ENCODE measurements around the gene SPESP1. TPM values are rescaled to one million over a fixed set of nuclear protein-coding genes. Genes with fewer than 3 reads are reported as not detected.

The SPESP1 gene
- total RNA-seq, 1 experiment from 2014 or later, result not detected

DNA sequence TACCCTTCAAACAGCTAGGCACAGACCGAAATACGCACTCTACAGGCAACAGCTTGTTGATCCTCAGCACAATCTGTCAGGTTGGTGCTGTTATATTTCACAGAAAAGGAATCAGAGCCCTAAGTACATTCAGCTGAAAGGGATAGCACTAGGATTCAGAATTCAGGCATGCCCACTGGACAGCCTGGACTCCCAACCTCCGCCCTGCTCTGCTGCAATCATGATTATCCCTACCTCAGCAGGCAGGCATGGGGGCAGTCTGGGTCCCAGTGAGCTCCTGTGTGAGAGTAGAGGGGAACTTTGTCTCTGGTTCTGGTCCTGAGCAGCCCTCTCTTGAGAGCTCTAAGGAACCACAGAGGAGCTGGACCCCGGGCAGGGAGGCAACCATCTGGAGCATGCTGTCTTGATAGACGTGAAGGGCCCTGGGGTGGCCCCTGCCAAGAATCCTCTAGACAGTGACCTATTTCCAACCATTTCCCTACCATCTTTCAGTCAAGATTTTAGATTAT lies 60.7 kb downstream of the SPESP1 start:
- no peak for DNase-seq (ENCODE audit: low spot score)

DNA sequence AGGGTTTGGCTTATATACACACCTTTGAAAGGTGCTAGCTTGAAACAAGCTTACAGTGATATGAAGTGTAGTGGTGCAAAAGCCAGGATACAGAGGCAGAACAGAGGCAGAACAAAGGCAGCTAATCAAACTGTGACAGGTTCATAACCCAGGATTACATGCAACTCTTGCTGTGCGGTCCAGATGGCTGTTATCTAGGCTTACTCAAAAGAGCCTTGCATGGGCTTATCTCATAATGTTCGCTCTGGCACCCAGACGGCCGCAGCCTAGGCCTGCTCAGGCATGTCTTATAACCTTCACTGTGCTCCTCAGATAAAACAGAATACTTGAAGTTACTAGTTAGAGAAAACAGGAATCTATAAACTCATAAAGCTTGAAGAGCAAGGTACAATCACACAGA lies 61.4 kb downstream of the SPESP1 start:
- no peak for DNase-seq (ENCODE audit: low spot score)

DNA sequence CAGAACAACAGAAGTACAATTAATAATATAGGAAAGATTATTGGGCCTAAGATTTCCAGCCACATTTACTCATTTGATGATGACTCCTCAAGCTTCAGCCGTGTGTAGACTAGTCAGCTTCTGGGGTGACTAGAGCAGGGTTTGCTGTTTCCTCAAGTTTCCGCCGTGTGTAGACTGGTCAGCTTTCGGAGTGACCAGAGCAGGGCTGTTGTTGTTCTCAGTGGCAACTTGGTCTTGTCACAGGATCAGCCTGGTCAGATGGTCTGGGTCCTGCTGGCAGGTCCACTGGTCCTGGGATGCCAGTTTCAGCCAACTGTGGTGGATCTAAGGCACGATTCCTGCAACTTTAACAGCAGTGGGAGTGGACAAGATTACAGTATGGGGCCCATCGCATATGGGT lies 62.4 kb downstream of the SPESP1 start:
- DNase-seq (ENCODE audit: low spot score), result no peak

DNA sequence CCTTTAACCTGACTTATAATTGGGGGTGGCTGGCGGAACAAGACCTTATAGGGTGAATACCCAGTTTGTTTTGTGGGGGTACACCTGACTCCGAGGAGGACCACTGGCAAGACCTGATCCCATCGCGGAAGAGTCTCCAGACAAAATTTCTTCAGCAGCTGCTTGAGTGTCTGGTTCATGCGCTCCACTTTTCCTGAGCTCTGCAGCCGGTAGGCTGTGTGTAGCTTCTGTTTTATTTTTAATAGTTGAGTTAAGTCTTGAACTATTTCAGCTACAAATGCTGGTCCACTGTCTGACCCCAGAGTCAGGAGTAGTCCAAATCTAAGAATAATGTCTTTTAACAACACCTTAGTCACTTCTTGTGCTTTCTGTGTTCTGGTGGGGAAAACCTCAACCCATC lies 63.0 kb downstream of the SPESP1 start:
- no peak for DNase-seq (ENCODE audit: low spot score)

DNA sequence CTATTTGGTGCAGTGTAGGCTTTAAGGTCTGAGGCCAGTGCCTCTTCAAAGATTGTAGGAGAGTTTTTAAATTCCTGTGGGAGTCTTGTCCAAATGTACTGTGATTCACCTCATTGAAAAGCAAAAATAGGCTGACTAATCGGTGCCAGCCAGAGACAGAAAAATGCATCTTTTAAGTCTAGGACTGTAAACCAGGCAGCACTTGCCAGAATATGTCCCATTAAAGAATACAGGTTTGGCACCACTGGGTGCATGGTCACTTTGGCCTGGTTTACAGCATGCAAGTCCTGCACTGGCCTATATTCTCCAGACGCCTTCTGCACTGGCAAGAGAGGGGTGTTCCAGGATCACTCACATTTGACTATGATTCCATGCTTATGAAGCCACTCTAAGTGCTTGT lies 63.8 kb downstream of the SPESP1 start:
- no peak for DNase-seq (ENCODE audit: low spot score)

DNA sequence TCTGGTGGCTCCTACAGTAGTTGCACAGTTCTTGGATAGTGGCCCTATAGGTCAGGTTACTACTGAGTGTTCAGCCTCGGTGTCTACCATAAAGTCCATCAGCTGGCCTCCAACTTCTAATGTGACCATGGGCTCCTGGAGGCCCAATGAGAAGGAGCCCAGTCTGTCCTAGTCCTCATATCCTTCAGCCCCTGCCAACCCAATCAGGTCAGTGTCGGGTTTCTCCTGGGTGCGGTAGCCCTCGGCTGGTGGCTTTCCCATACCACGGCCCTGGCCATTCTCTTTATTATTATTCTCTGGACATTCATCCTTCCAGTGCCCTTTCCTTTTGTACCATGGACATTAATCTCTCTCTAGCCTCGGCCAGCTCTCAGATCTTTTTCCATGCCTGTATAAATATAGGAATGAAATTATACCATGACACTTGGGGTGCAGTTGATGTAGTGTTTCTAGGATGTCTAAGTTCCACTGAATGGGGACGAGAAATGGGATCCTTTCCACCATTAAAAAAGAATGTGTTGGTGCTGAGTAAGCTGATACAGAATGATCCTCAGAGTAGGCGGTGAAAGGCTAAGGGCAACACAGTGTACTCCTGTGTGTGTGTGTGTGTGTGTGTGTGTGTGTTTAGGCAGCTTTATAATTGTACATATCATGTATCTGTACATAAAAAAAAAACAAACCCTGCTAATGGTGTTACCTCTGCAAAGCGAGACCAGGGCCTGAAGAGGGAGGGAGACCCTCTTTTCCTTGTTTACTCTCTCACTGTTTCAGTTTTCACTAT lies 64.8 kb downstream of the SPESP1 start:
- no peak for DNase-seq (ENCODE audit: low spot score)

Other genes with a start within 250 kb of the SPESP1 start
- 91.6 and 113 TPM in 2 replicates for gene ANP32A, start 109.6 kb upstream of the SPESP1 start, total RNA-seq (2014; rRNA removed; shearing (Covaris generic))
- gene NOX5, start 84.2 kb downstream of the SPESP1 start, total RNA-seq (2014; rRNA removed; shearing (Covaris generic)), result not detected in 2 replicates
- gene GLCE, start 230.1 kb downstream of the SPESP1 start, total RNA-seq (2014; rRNA removed; shearing (Covaris generic)), result 8.0 and 11.5 TPM in 2 replicates

Measured in HT-29 (cell line).